Measurements from ENCODE around the gene ATCAY. TPM values are rescaled to one million over a fixed set of nuclear protein-coding genes. Genes with fewer than 3 reads are reported as not detected.
"Not testable (repeated sequence)": the region's sequence is repeated elsewhere in the genome, so short reads cannot be mapped to it uniquely, and the experiment has no call there.

ATCAY gene
- total RNA-seq, 3 donors from 2014 or later = not detected

- H3K4me1 Mint-ChIP-seq (ENCODE audit: low read depth) = no peaks in the 10 kb centered on the region
- peaks cover 6% of the 10 kb centered on the region for H3K27me3 Mint-ChIP-seq (ENCODE audit: low read depth)
- no peaks in the 10 kb centered on the region for H3K36me3 Mint-ChIP-seq (ENCODE audit: insufficient read depth)
- no peaks in the 10 kb centered on the region for H3K9me3 Mint-ChIP-seq
- ATAC-seq (no peak), DNase-seq (no peak)
- H3K4me3 Mint-ChIP-seq = no peak overlapping the region
Observed at GRCh38 chr19:3904233-3904632, 23.7 kb downstream of the ATCAY start.

- H3K36me3 Mint-ChIP-seq (ENCODE audit: insufficient read depth) = no peaks in the 10 kb centered on the region
- no peak for ATAC-seq
- H3K9me3 Mint-ChIP-seq = peaks cover 3% of the 10 kb centered on the region
- no peak overlapping the region for H3K4me3 Mint-ChIP-seq
- H3K27me3 Mint-ChIP-seq (ENCODE audit: low read depth) = peaks cover 2% of the 10 kb centered on the region
- H3K4me1 Mint-ChIP-seq (ENCODE audit: low read depth) = no peaks in the 10 kb centered on the region
- DNase-seq = no peak
Observed at GRCh38 chr19:3907626-3908265, 27.3 kb downstream of the ATCAY start.

GRCh38 chr19:3908266-3909054 is 28.0 kb downstream of the ATCAY start:
- Mint-ChIP-seq H3K36me3 (ENCODE audit: insufficient read depth) (no peaks in the 10 kb centered on the region), H3K4me1 (ENCODE audit: low read depth) (no peaks in the 10 kb centered on the region), H3K27me3 (ENCODE audit: low read depth) (peaks cover 2% of the 10 kb centered on the region), H3K9me3 (peaks cover 3% of the 10 kb centered on the region), H3K4me3 (no peak overlapping the region)
- DNase-seq (no peak), ATAC-seq (no peak)

- Mint-ChIP-seq H3K4me3 (no peak overlapping the region), H3K36me3 (ENCODE audit: insufficient read depth) (no peaks in the 10 kb centered on the region), H3K27me3 (ENCODE audit: low read depth) (no peaks in the 10 kb centered on the region), H3K9me3 (peaks cover 3% of the 10 kb centered on the region), H3K4me1 (ENCODE audit: low read depth) (no peaks in the 10 kb centered on the region)
- ATAC-seq (no peak), DNase-seq (no peak)
Observed at GRCh38 chr19:3910105-3910504, 29.6 kb downstream of the ATCAY start.

GRCh38 chr19:3914199-3914598 is 33.7 kb downstream of the ATCAY start:
- no peak for DNase-seq
- no peaks in the 10 kb centered on the region for H3K36me3 Mint-ChIP-seq (ENCODE audit: insufficient read depth)
- no peaks in the 10 kb centered on the region for H3K27me3 Mint-ChIP-seq (ENCODE audit: low read depth)
- H3K4me3 Mint-ChIP-seq = no peak overlapping the region
- H3K4me1 Mint-ChIP-seq (ENCODE audit: low read depth) = no peaks in the 10 kb centered on the region
- no peak for ATAC-seq
- peaks cover 3% of the 10 kb centered on the region for H3K9me3 Mint-ChIP-seq

GRCh38 chr19:3916033-3916432 is 35.5 kb downstream of the ATCAY start:
- no peak for ATAC-seq
- Mint-ChIP-seq H3K9me3 (no peaks in the 10 kb centered on the region), H3K4me1 (ENCODE audit: low read depth) (no peaks in the 10 kb centered on the region), H3K27me3 (ENCODE audit: low read depth) (no peaks in the 10 kb centered on the region), H3K4me3 (no peak overlapping the region), H3K36me3 (ENCODE audit: insufficient read depth) (no peaks in the 10 kb centered on the region)
- DNase-seq = no peak

GRCh38 chr19:3919793-3920192 is 39.3 kb downstream of the ATCAY start:
- no peak for ATAC-seq
- DNase-seq = no peak
- H3K27me3 Mint-ChIP-seq (ENCODE audit: low read depth) = no peaks in the 10 kb centered on the region
- no peaks in the 10 kb centered on the region for H3K4me1 Mint-ChIP-seq (ENCODE audit: low read depth)
- H3K36me3 Mint-ChIP-seq (ENCODE audit: insufficient read depth) = no peaks in the 10 kb centered on the region
- no peak overlapping the region for H3K4me3 Mint-ChIP-seq
- peaks cover 7% of the 10 kb centered on the region for H3K9me3 Mint-ChIP-seq

- no peak for ATAC-seq
- Mint-ChIP-seq H3K4me1 (ENCODE audit: low read depth) (no peaks in the 10 kb centered on the region), H3K27me3 (ENCODE audit: low read depth) (peaks cover 3% of the 10 kb centered on the region), H3K9me3 (peaks cover 7% of the 10 kb centered on the region), H3K36me3 (ENCODE audit: insufficient read depth) (no peaks in the 10 kb centered on the region), H3K4me3 (no peak overlapping the region)
- DNase-seq = no peak
Observed at GRCh38 chr19:3923096-3923758, 42.7 kb downstream of the ATCAY start.

- ATAC-seq (no peak), DNase-seq (no peak)
- Mint-ChIP-seq H3K27me3 (ENCODE audit: low read depth) (peaks cover 3% of the 10 kb centered on the region), H3K9me3 (peaks cover 7% of the 10 kb centered on the region), H3K4me1 (ENCODE audit: low read depth) (no peaks in the 10 kb centered on the region), H3K4me3 (no peak overlapping the region), H3K36me3 (ENCODE audit: insufficient read depth) (no peaks in the 10 kb centered on the region)
Observed at GRCh38 chr19:3923912-3924311, 43.4 kb downstream of the ATCAY start.

- ATAC-seq = no peak
- Mint-ChIP-seq H3K9me3 (no peaks in the 10 kb centered on the region), H3K36me3 (ENCODE audit: insufficient read depth) (no peaks in the 10 kb centered on the region), H3K4me3 (no peak overlapping the region), H3K27me3 (ENCODE audit: low read depth) (peaks cover 24% of the 10 kb centered on the region), H3K4me1 (ENCODE audit: low read depth) (no peaks in the 10 kb centered on the region)
- DNase-seq = no peak
Observed at GRCh38 chr19:3931041-3931440, 50.6 kb downstream of the ATCAY start.

GRCh38 chr19:3932931-3933810 is 52.7 kb downstream of the ATCAY start, which contains the start of gene NMRK2:
Gene NMRK2, plus strand, starts transcription at chr19:3933069. Its CDS starts 603 bp downstream, at chr19:3933672.
- Mint-ChIP-seq H3K27me3 (ENCODE audit: low read depth) (peaks cover 24% of the 10 kb centered on the region), H3K4me1 (ENCODE audit: low read depth) (no peaks in the 10 kb centered on the region), H3K36me3 (ENCODE audit: insufficient read depth) (no peaks in the 10 kb centered on the region), H3K4me3 (no peak within 1 kb of the TSS), H3K9me3 (no peaks in the 10 kb centered on the region)
- DNase-seq (no peak), ATAC-seq (peak; percentile 38 to 40)

- H3K4me3 Mint-ChIP-seq = no peak overlapping the region
- no peaks in the 10 kb centered on the region for H3K36me3 Mint-ChIP-seq (ENCODE audit: insufficient read depth)
- H3K4me1 Mint-ChIP-seq (ENCODE audit: low read depth) = no peaks in the 10 kb centered on the region
- H3K9me3 Mint-ChIP-seq = no peaks in the 10 kb centered on the region
- DNase-seq (no peak), ATAC-seq (no peak)
- peaks cover 18% of the 10 kb centered on the region for H3K27me3 Mint-ChIP-seq (ENCODE audit: low read depth)
Observed at GRCh38 chr19:3936506-3937442, 56.3 kb downstream of the ATCAY start.

- ATAC-seq = not testable (repeated sequence)
Observed at GRCh38 chr19:3938300-3938950, 57.9 kb downstream of the ATCAY start.

More at GRCh38 chr19:3938300-3938950, 57.9 kb downstream of the ATCAY start:
- not testable (repeated sequence) for H3K9me3 Mint-ChIP-seq; DNase-seq; H3K4me1 Mint-ChIP-seq (ENCODE audit: low read depth); H3K36me3 Mint-ChIP-seq (ENCODE audit: insufficient read depth); H3K4me3 Mint-ChIP-seq
- H3K27me3 Mint-ChIP-seq (ENCODE audit: low read depth) = peaks cover 11% of the 10 kb centered on the region

All from activated T-cell treated with anti-CD3 and anti-CD28 coated beads, Interleukin-2, amount 50 U/mL, for 4 hours (primary cell).